ENCODE data around the gene MKS1.

DNA sequence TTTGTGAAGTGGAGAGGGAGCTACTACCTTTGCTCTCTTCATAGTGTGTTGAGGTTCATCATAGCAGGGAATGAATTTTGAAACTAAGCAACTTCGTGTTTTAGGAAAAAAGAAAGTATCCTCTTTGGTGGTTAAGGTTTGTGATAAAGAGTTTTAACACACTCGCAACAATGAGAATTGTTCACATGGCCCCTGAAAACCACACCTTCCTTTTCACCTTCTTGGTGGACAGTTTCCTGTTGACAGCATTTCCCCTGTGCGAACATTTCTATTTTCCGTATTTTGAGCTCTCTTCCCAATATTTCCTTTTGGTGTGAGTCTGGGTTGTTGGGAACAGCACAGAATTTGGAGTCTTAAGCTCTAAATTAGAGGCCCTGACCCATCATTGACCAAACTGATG is 48.4 kb downstream of the MKS1 start:
- TF ChIP-seq ETS1 (IDR thresholded peaks at IDR 0.05) (no peak), CTCF (conservative IDR thresholded peaks at IDR 0.05; ENCODE audit: low read depth in 2 of 2) (no peak)

All from GM23338 (cell line).